BE2C (cell line): ENCODE data around the gene NACC2.

ENCODE experiments used
- DNase-seq: peaks from one replicate; pipeline ENCODE4 v3.0.0-alpha.2; 2020
- H3K27me3 ChIP-seq: fragments of 250-450 bp; sonication (Bioruptor Pico); 2 replicates; pipeline ENCODE4 v1.5.1; 2020; ENCODE audit warnings: mild to moderate bottlenecking
- H3K36me3 ChIP-seq: fragments of 250-450 bp; sonication (Bioruptor Pico); 2 replicates; pipeline ENCODE4 v1.5.1; 2020; ENCODE audit warnings: mild to moderate bottlenecking
- H3K4me1 ChIP-seq: fragments of 250-450 bp; sonication (Bioruptor Pico); 2 replicates; pipeline ENCODE4 v1.5.1; 2020
- H3K4me3 ChIP-seq: 2 replicates; pipeline ENCODE4 v1.5.1; 2011; ENCODE audit warnings: low read depth, low read length
- H3K9me3 ChIP-seq: fragments of 250-450 bp; sonication (Bioruptor Pico); 2 replicates; pipeline ENCODE4 v1.5.1; 2020
- TF ChIP-seq, protein P1 (sequence below): IDR thresholded peaks from 2 replicates; pipeline ENCODE4 v1.5.1; 2012; ENCODE audit warnings: mild to moderate bottlenecking, low read depth, low read length

The NACC2 gene

DNA sequence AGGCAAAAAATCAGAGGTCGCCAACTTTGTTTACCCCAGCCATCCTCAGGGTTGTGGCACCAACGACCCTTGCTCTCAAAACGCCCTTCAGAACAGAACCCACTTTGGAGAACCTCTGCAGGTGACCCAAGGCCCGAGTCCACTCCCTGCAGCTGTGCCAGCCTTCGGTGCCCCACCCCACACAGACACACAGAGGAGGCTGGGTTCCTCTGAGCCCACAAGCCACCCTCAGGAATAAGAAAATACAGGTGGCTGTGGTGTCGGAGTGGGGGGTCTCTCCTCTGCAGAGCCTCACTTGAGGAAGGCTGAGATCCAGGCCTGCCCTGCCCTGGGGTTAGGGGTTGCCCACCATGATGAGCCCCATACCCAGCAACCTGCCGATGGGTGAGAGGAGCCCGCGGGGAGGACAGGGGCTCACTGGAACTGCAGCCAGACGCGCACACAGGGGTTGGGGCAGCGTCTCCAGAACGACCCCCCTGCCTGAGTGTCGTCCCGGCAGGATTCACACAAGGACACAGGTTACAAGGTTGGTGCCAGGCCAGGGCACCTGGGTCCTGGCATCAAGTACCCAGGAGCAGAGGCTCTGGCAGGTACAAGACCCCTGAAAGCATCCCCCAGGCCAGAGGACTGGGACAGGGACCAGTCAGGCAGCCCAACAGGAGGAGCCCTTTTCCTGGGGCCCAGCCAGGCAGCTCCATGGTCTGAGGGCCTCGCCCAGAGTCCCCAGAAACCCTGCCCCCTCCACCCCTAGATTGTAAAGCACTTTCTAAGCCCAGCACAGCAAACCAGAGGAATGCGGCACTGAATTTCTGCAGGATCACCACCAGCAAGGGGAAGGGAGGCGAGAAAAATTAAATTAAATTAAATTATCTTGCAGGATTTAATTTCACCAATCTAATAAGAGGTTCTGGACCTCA lies 40.0 kb downstream of the NACC2 start:
- H3K4me1 ChIP-seq, result peaks cover 6% of the 10 kb centered on the region

DNA sequence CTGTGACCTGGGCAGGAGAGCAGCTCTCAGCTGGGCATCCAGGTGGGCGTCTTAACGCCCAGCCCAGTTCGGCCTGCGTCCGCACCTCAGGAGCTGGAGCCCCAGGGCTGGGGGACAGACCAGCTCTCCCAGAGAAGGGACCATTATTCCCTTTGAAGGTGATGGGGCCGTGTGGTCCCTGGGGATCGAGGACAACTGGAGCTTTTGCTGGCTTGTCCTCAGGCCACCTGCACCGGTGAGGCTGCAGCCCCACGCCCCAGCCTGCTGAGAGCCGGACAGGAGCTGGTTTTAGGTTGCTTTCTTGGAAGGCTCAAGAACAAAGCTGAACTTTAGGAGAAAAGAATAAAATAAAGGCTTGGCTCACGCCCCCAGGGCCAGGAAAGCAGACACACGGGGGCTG lies 40.9 kb downstream of the NACC2 start:
- Histone ChIP-seq H3K9me3 (no peaks in the 10 kb centered on the region), H3K4me1 (peaks cover 5% of the 10 kb centered on the region), H3K27me3 (no peaks in the 10 kb centered on the region), H3K4me3 (no peak overlapping the region), H3K36me3 (no peaks in the 10 kb centered on the region)
- TF ChIP-seq, protein P1, sequence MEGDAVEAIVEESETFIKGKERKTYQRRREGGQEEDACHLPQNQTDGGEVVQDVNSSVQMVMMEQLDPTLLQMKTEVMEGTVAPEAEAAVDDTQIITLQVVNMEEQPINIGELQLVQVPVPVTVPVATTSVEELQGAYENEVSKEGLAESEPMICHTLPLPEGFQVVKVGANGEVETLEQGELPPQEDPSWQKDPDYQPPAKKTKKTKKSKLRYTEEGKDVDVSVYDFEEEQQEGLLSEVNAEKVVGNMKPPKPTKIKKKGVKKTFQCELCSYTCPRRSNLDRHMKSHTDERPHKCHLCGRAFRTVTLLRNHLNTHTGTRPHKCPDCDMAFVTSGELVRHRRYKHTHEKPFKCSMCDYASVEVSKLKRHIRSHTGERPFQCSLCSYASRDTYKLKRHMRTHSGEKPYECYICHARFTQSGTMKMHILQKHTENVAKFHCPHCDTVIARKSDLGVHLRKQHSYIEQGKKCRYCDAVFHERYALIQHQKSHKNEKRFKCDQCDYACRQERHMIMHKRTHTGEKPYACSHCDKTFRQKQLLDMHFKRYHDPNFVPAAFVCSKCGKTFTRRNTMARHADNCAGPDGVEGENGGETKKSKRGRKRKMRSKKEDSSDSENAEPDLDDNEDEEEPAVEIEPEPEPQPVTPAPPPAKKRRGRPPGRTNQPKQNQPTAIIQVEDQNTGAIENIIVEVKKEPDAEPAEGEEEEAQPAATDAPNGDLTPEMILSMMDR, result no peak
- DNase-seq, result no peak

More for the DNA sequence above, 40.0 kb downstream of the NACC2 start:
- Histone ChIP-seq H3K9me3 (no peaks in the 10 kb centered on the region), H3K36me3 (no peaks in the 10 kb centered on the region), H3K4me3 (no peak overlapping the region), H3K27me3 (no peaks in the 10 kb centered on the region)
- no peak for DNase-seq
- TF ChIP-seq, protein P1, result no peak

DNA sequence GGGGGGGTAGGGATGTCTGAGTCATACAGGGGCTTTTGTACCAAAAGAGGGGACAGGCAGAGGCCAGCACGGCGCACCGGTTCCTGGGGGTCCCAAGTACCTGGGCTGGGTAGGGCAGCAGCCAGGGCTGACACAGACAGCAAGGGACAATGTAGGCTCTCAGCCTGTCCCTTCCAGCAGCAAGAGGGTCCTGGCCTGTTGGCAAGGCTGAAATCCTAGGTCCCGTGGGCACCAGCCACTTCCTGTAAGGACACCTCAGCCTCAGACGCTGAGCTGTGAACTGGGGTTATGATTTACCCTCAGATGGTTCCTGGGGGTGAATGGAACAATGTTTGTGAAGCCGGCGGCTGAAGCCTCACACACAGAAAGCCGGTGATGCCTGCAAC lies 41.3 kb downstream of the NACC2 start:
- H3K9me3 ChIP-seq, result no peaks in the 10 kb centered on the region
- no peak for DNase-seq
- peaks cover 5% of the 10 kb centered on the region for H3K4me1 ChIP-seq
- no peaks in the 10 kb centered on the region for H3K36me3 ChIP-seq
- H3K4me3 ChIP-seq, result no peak overlapping the region
- TF ChIP-seq, protein P1, result no peak
- no peaks in the 10 kb centered on the region for H3K27me3 ChIP-seq

DNA sequence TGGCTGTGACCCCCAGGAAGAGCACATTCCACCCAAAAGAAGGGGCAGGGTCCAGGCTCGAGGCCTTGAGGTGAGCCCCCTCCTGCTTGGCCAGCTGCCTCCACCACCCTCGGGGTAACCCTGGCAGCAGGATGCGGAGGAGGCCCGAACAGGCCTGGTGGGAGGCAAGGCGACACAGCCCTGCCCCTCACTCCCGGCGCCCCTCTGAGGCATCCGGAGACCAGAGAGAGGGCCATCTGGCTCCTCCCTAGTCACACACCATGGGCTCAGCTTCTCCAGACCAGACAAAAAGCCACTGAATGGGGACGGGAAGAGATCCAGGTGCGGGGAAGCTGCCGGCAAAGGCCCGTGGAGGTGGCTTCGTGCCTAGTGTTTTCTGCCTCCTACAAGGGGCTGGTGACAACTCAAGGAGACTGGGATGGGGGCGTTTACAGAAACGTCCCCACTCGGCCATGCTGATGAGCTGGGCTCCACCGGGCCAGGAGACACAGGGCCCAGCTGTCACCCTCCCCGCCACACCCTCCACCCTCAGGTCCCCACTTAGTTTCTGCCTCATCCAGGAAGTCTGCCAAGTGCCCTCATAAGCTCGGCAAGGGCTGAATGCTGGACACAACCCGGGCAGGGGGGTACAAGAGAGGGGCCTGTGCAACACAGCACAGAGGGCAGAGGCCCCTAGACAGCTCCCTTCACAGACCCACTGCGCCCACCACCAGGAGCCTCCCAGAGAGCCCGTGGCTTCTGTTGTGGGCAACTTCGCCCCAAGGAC lies 41.9 kb downstream of the NACC2 start:
- H3K4me3 ChIP-seq, result no peak overlapping the region
- H3K36me3 ChIP-seq, result no peaks in the 10 kb centered on the region
- TF ChIP-seq, protein P1, result no peak
- DNase-seq, result no peak
- H3K27me3 ChIP-seq, result no peaks in the 10 kb centered on the region
- H3K9me3 ChIP-seq, result no peaks in the 10 kb centered on the region
- H3K4me1 ChIP-seq, result peaks cover 5% of the 10 kb centered on the region

DNA sequence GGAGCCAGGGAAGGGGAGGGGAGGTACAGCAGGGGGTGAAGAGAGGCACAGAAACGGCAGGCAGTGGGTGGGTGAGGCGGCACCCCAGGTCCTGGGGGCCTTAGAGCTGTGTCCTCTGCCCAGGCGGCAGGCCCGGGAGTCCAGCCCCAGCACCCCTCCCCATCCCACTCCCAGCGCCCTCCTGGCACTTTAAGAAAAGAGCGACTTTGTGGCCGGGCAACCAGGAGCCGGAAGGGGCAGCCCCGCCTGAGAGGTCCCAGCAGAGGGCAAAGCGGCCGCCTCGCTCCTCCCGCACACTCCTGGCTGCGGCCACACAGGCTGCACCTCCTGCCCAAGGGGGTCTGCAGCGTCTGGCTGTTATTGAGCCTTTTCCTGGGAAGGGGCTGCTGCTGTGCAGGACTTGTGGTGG lies 42.6 kb downstream of the NACC2 start:
- no peaks in the 10 kb centered on the region for H3K9me3 ChIP-seq
- DNase-seq, result no peak
- H3K36me3 ChIP-seq, result no peaks in the 10 kb centered on the region
- H3K4me1 ChIP-seq, result peaks cover 5% of the 10 kb centered on the region
- no peak overlapping the region for H3K4me3 ChIP-seq
- H3K27me3 ChIP-seq, result no peaks in the 10 kb centered on the region
- TF ChIP-seq, protein P1, result no peak
